ENCODE measurements around the gene PTPRN2. TPM values are rescaled to one million over a fixed set of nuclear protein-coding genes. Genes with fewer than 3 reads are reported as not detected.
"Not testable (repeated sequence)": the region's sequence is repeated elsewhere in the genome, so short reads cannot be mapped to it uniquely, and the experiment has no call there.

The PTPRN2 gene
- polyA plus RNA-seq, 4 donors: 7.3 to 11.4 (median 8.0) TPM

DNA sequence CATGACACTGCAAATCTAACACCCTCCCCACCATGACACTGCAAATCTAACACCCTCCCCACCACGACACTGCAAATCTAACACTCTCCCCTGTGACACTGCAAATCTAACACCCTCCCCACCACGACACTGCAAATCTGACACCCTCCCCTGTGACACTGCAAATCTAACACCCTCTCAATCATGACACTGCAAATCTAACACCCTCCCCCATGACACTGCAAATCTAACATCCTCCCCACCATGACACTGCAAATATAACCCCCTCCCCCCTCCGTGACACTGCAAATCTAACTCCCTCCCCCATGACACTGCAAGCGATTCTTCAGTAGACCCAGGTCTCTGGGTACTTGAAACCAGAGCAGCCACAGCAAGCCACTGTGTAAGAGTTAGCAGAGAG, 646.4 kb downstream of the PTPRN2 start:
- no peak for DNase-seq (ENCODE audit: low read depth in 4 of 4, low spot score in 2 of 4)

DNA sequence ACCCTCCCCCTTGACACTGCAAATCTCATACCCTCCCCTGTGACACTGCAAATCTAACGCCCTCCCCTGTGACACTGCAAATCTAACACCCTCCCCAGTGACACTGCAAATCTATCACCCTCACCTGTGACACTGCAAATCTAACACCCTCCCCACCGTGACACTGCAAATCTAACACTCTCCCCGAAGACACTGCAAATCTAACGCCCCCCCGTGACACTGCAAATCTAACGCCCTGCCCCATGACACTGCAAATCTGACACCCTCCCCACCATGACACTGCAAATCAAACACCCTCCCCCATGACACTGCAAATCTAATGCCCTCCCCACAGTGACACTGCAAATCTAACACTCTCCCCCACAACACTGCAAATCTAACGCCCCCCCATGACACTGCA, 647.1 kb downstream of the PTPRN2 start:
- DNase-seq (ENCODE audit: low read depth in 4 of 4, low spot score in 2 of 4): no peak

GRCh38 chr7:157938211-157938610, 649.4 kb downstream of the PTPRN2 start:
- DNase-seq (ENCODE audit: low read depth in 4 of 4, low spot score in 2 of 4): no peak

DNA sequence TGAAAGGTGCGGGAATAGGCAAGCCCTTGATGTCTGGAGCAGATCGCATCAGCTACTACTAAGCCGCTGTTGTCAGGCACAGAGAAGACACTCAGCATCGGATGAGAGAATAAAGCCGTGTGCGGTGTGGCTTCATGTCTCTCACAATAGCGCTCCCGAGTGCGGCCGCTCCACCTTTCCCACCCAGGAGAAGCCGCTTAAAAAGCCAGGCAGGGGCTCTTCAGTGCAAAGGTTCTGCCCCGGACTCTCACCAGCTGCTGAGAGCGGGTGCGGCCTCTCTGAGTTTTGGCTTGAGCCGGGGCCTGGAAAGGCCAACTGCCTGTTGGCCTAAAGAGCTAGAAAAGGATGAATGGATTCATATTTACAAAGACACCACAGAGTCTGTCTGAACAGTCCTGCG, 650.2 kb downstream of the PTPRN2 start:
- DNase-seq (ENCODE audit: low read depth in 4 of 4, low spot score in 2 of 4): no peak

GRCh38 chr7:157936976-157937375, 650.6 kb downstream of the PTPRN2 start:
- no peak for DNase-seq (ENCODE audit: low read depth in 4 of 4, low spot score in 2 of 4)

DNA sequence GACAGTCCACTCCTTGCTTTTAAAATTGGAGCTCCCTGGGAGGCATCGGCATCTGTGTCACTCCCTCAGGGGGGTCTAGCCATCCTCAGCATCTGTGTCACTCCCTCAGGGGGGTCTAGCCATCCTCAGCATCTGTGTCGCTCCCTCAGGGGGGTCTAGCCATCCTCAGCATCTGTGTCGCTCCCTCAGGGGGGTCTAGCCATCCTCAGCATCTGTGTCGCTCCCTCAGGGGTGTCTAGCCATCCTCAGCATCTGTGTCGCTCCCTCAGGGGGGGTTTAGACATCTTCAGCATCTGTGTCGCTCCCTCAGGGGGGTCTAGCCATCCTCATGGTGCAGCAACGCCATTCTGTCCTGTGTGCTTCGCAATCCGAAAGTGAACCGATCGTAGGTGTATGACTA, 651.9 kb downstream of the PTPRN2 start:
- DNase-seq (ENCODE audit: low read depth in 4 of 4, low spot score in 2 of 4): not testable (repeated sequence)

DNA sequence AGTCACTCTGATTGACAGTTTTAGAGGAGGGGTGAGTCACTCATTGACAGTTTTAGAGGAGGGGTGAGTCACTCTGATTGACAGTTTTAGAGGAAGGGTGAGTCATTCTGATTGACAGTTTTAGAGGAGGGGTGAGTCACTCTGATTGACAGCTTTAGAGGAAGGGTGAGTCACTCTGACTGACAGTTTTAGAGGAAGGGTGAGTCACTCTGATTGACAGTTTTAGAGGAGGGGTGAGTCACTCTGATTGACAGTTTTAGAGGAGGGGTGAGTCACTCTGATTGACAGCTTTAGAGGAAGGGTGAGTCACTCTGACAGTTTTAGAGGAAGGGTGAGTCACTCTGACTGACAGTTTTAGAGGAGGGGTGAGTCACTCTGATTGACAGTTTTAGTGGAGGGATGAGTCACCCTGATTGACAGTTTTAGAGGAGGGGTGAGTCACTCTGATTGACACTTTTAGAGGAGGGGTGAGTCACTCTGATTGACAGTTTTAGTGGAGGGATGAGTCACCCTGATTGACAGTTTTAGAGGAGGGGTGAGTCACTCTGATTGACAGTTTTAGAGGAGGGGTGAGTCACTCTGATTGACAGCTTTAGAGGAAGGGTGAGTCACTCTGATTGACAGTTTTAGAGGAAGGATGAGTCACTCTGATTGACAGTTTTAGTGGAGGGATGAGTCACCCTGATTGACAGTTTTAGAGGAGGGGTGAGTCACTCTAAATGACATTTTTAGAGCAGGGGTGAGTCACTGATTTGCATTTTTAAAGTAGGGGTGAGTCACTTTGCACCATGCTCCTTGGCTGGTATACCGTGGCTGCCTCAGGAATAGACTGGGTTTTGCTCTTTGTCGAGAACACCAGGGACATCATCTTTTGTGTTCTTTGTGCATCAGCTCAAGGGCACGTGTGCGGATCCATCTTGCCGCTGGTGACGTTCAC, 654.1 kb downstream of the PTPRN2 start:
- DNase-seq (ENCODE audit: low read depth in 4 of 4, low spot score in 2 of 4): not testable (repeated sequence)

- DNase-seq (ENCODE audit: low read depth in 4 of 4, low spot score in 2 of 4): no peak
Measured at GRCh38 chr7:157932498-157933218, 655.0 kb downstream of the PTPRN2 start.

GRCh38 chr7:157930926-157931466, 656.6 kb downstream of the PTPRN2 start:
- no peak for DNase-seq (ENCODE audit: low read depth in 4 of 4, low spot score in 2 of 4)

- DNase-seq (ENCODE audit: low read depth in 4 of 4, low spot score in 2 of 4): no peak
Measured at GRCh38 chr7:157930441-157930840, 657.2 kb downstream of the PTPRN2 start.

DNA sequence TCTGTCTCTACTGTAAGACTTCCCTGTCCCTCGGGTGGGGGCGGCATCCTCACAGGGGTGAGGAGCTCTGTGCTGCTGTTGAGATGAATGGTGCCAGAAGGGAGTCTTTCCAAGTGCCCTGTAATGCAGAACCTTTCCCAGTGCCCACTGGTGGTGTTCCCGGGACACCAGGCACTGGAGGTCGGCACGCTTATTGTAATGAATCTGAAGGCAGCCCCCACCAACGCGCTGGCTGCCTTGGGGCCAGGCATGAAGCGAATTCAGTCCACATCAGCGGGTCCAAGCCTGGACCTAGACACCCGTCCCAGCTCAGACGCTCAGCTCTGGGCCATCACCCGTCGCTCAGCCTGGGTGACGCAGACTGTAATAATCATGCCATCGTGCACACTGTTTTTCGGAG, 658.0 kb downstream of the PTPRN2 start:
- no peak for DNase-seq (ENCODE audit: low read depth in 4 of 4, low spot score in 2 of 4)

DNA sequence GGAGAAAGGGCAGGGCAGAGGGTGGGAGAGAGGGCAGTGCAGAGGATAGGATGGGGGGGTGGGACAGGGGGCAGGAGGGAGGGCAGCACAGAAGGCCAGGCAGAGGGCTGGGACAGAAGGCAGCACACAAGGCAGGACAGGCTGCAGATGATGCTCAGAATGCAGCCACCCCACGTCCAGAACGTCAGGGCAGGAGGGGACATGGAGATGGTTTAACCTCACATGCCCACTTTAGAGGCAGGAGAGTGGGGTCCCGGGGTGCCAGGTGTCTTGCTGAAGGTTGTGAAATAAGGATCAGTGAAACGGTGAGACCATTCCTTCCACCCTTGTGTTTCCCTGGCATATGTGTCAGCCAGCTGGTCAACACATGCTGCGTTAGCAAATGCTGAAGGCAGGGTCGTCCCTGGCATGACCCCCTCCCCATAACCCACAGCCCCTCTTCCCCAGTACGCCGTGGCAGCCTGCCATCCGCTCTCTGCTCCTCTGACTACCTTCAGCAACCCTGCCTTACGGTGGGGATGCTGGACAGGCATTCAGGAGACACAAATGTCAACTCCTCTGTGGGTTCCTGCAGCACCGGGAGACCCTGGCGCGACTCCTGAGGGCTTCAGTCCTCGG, 658.7 kb downstream of the PTPRN2 start:
- DNase-seq (ENCODE audit: low read depth in 4 of 4, low spot score in 2 of 4): no peak

DNA sequence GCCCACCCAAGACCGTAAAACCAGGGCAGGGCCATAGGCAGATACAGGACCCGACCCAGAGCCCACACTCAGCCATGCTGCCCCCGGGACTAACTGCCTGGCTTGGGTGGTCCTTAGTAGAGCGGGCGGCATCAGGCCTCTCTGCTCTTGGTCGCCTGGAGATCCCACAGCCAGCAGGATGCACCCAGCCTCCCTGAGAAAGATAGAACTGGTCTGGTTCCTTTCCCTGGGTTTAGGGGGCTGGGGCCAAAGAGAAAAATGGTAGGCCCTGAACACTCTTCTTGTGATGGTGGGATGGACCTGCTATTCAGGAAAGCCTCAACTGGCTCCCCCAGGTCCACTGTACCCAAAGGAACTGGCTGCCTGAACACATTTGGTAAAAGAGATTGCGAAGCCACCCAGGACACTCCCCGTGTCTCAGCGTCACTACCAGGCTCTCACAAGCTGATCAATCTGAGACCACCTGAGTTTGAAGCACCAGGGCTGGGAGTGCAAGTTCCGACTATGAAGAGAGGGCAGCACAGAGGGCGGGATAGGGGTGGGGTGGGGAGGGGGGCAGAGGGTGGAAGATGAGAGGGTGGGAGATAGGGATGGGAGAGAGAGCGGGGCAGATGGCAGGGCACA, 659.3 kb downstream of the PTPRN2 start:
- DNase-seq (ENCODE audit: low read depth in 4 of 4, low spot score in 2 of 4): no peak

- DNase-seq (ENCODE audit: low read depth in 4 of 4, low spot score in 2 of 4): no peak
Measured at GRCh38 chr7:157927313-157927925, 660.2 kb downstream of the PTPRN2 start.

- no peak for DNase-seq (ENCODE audit: low read depth in 4 of 4, low spot score in 2 of 4)
Measured at GRCh38 chr7:157926521-157927150, 661.0 kb downstream of the PTPRN2 start.

DNA sequence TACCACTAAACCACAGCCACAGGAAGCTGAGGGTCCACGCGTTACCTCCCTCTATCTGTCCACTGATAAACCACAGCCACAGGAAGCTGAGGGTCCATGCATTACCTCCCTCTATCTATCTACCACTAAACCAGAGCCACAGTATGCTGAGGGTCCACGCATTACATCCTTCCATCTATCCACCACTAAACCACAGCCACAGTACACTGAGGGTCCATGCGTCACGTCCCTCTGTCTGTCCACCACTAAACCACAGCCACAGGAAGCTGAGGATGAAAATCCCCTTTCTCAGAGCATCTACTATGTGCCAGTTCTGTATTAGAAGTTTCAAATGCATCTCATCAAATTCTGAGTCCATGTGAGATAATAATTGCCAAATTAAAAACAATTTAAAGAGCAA, 661.5 kb downstream of the PTPRN2 start:
- no peak for DNase-seq (ENCODE audit: low read depth in 4 of 4, low spot score in 2 of 4)

- DNase-seq (ENCODE audit: low read depth in 4 of 4, low spot score in 2 of 4): no peak
Measured at GRCh38 chr7:157925383-157925875, 662.2 kb downstream of the PTPRN2 start.

DNA sequence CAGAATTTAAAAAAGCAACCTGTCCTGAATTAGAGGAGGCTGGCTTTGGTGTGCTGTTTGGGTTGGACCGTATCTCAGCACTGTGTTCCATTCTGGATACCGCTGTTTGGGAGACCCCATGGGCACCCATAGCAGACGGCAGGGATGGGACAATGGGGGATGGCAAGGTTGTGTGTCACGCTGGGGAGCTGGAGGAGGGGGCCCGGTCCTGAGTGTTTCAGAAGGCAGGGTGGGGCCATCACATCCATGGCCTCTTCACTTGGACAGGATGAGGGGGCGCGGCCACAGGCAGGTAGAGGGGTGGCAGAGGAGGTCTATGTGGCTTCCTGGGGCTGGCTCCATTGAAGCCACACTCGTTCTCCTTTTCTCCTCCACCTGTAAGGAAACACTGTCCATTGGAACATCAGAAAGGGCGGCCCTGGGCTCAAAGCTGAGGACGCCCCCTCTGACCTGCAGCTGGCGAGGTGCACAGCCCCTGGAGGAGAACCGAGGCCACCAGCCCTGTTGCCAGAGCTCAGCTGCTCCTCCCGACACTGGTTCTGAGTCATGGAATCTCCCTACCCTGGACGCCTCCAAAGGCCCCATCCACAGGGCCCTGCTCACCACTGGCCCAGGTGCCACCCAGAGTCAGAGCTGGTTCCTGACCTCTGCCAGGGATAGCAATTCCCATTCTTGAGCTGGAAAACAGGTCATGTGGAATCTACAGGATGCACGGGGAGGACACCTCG, 663.6 kb downstream of the PTPRN2 start:
- no peak for DNase-seq (ENCODE audit: low read depth in 4 of 4, low spot score in 2 of 4)

- DNase-seq (ENCODE audit: low read depth in 4 of 4, low spot score in 2 of 4): no peak
Measured at GRCh38 chr7:157922576-157922975, 665.0 kb downstream of the PTPRN2 start.

All from left renal cortex interstitium (tissue), 4 donors.